ENCODE data around the gene GPR78. TPM values are rescaled to one million over a fixed set of nuclear protein-coding genes. Genes with fewer than 3 reads are reported as not detected.

GPR78 gene
- total and polyA plus RNA-seq, 2 donors (not counting 1 experiment from before 2014, with no cell fraction given) = 0.20 to 0.33 TPM

DNA sequence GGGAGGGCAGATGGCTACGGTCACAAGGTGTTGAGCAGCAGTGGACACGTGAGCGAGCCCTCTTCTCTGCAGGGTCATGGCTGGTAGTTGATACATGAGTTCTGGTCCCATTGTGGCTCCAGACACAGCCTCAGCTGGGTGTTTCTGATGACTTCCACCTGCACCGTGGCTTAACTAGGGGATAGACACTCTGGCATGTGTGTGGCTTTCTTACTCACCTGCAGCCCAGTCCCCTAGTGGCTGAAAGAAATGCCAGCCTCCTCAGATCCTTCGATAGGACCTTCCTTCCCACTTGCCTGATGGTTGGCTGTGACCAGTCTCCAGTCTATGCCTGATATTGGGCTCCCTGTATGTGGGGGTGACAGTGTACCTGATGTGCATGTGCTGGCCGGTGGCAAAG lies 5.0 kb downstream of the GPR78 start:
- H3K4me1 ChIP-seq (ENCODE audit: control insufficient read depth, extremely low read depth, insufficient read depth, low read length) = no peaks in the 10 kb centered on the region
- peaks cover 3% of the 10 kb centered on the region for H3K27me3 ChIP-seq (ENCODE audit: control insufficient read depth, insufficient read depth, low read length)
- no peak overlapping the region for H3K27ac ChIP-seq (ENCODE audit: insufficient read depth, low read length)
- H2AFZ ChIP-seq (ENCODE audit: low read length) = no peak overlapping the region
- H3K4me2 ChIP-seq (ENCODE audit: extremely low read depth, insufficient read depth, low read length) = no peak overlapping the region
- no peaks in the 10 kb centered on the region for H3K9me3 ChIP-seq (ENCODE audit: control insufficient read depth, insufficient read depth, low read depth, low read length)
- H3K79me2 ChIP-seq (ENCODE audit: control insufficient read depth, insufficient read depth, low read length) = no peaks in the 10 kb centered on the region
- H3K4me3 ChIP-seq (replicated peaks in 1 of 4; ENCODE audit: control extremely low read depth in 1 of 4, insufficient read depth in 1 of 4, low read depth in 3 of 4, low read length in 4 of 4) = no peak overlapping the region
- no peaks in the 10 kb centered on the region for H4K20me1 ChIP-seq (ENCODE audit: control insufficient read depth, extremely low read depth, insufficient read depth, low read length)
- TF ChIP-seq, protein P1, sequence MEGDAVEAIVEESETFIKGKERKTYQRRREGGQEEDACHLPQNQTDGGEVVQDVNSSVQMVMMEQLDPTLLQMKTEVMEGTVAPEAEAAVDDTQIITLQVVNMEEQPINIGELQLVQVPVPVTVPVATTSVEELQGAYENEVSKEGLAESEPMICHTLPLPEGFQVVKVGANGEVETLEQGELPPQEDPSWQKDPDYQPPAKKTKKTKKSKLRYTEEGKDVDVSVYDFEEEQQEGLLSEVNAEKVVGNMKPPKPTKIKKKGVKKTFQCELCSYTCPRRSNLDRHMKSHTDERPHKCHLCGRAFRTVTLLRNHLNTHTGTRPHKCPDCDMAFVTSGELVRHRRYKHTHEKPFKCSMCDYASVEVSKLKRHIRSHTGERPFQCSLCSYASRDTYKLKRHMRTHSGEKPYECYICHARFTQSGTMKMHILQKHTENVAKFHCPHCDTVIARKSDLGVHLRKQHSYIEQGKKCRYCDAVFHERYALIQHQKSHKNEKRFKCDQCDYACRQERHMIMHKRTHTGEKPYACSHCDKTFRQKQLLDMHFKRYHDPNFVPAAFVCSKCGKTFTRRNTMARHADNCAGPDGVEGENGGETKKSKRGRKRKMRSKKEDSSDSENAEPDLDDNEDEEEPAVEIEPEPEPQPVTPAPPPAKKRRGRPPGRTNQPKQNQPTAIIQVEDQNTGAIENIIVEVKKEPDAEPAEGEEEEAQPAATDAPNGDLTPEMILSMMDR (conservative IDR thresholded peaks at IDR 0.05 in 1 of 2, IDR thresholded peaks at IDR 0.05 in 1 of 2; ENCODE audit: low read depth in 1 of 2, low read length in 2 of 2) = peak in 1 of 2 donors; percentile 1
- TF ChIP-seq EZH2 (IDR thresholded peaks at IDR 0.05; ENCODE audit: low read length, missing control alignments) = no peak
- H3K9ac ChIP-seq (ENCODE audit: insufficient read depth, low read length) = no peak overlapping the region
- DNase-seq (ENCODE audit: low read depth in 2 of 2) = no peak
- H3K36me3 ChIP-seq (ENCODE audit: control insufficient read depth, insufficient read depth, low read length) = no peaks in the 10 kb centered on the region

DNA sequence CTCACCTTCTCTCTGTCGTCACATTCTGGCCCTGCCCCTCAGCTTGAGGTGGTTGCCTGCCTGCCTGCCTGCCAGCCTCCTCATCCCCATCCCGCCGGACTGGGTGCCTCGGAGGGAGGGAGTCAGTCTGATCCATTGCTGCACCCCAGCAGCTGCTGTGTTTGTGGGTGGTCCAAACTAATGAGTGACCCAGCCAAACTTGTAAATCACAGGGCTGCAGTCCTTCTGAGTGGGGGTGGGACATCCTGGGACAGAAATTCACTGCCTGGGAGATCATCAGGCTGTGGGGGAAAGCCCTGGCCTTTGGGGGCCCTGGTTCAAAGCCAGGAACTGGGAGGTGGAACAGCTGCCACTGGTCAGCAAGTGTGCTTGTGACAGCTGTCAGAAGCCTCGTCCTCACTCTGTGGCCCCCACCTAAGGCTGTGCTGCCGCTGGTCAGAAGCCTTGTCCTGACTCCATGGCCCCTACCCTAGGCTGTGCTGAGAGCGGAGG lies 5.6 kb downstream of the GPR78 start:
- Histone ChIP-seq H3K27ac (ENCODE audit: insufficient read depth, low read length) (no peak overlapping the region), H4K20me1 (ENCODE audit: control insufficient read depth, extremely low read depth, insufficient read depth, low read length) (no peaks in the 10 kb centered on the region), H3K4me3 (replicated peaks in 1 of 4; ENCODE audit: control extremely low read depth in 1 of 4, insufficient read depth in 1 of 4, low read depth in 3 of 4, low read length in 4 of 4) (no peak overlapping the region), H2AFZ (ENCODE audit: low read length) (no peak overlapping the region), H3K9ac (ENCODE audit: insufficient read depth, low read length) (no peak overlapping the region), H3K36me3 (ENCODE audit: control insufficient read depth, insufficient read depth, low read length) (no peaks in the 10 kb centered on the region), H3K4me1 (ENCODE audit: control insufficient read depth, extremely low read depth, insufficient read depth, low read length) (no peaks in the 10 kb centered on the region), H3K79me2 (ENCODE audit: control insufficient read depth, insufficient read depth, low read length) (no peaks in the 10 kb centered on the region), H3K4me2 (ENCODE audit: extremely low read depth, insufficient read depth, low read length) (no peak overlapping the region), H3K9me3 (ENCODE audit: control insufficient read depth, insufficient read depth, low read depth, low read length) (no peaks in the 10 kb centered on the region), H3K27me3 (ENCODE audit: control insufficient read depth, insufficient read depth, low read length) (peaks cover 3% of the 10 kb centered on the region)
- TF ChIP-seq, protein P1 (conservative IDR thresholded peaks at IDR 0.05 in 1 of 2, IDR thresholded peaks at IDR 0.05 in 1 of 2; ENCODE audit: low read depth in 1 of 2, low read length in 2 of 2) = no peak
- TF ChIP-seq EZH2 (IDR thresholded peaks at IDR 0.05; ENCODE audit: low read length, missing control alignments) = no peak
- no peak for DNase-seq (ENCODE audit: low read depth in 2 of 2)

DNA sequence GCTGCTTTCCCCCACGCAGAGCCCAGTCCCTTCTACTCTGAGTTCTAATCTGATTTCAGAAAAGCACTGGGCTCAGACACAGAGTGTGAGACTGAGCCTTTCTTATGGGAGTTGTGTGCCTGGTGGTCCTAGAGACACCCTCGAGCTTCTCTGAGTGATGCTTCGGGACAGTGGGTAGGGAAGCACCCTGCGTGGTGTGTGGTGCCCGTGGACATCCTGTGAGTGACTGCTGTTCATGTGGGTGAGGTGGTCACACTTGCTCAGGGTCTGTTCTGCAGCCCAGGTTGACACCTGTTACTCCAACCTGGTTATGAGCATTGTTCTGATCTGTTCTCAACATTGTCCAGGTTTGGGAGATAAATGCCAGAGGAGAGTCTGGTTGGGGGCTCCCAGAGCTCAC lies 6.1 kb downstream of the GPR78 start:
- no peak for DNase-seq (ENCODE audit: low read depth in 2 of 2)
- H2AFZ ChIP-seq (ENCODE audit: low read length) = no peak overlapping the region
- no peak for TF ChIP-seq EZH2 (IDR thresholded peaks at IDR 0.05; ENCODE audit: low read length, missing control alignments)
- TF ChIP-seq, protein P1 (conservative IDR thresholded peaks at IDR 0.05 in 1 of 2, IDR thresholded peaks at IDR 0.05 in 1 of 2; ENCODE audit: low read depth in 1 of 2, low read length in 2 of 2) = no peak
- no peak overlapping the region for H3K9ac ChIP-seq (ENCODE audit: insufficient read depth, low read length)
- H3K9me3 ChIP-seq (ENCODE audit: control insufficient read depth, insufficient read depth, low read depth, low read length) = no peaks in the 10 kb centered on the region
- H3K4me3 ChIP-seq (replicated peaks in 1 of 4; ENCODE audit: control extremely low read depth in 1 of 4, insufficient read depth in 1 of 4, low read depth in 3 of 4, low read length in 4 of 4) = no peak overlapping the region
- H3K27ac ChIP-seq (ENCODE audit: insufficient read depth, low read length) = no peak overlapping the region
- H3K79me2 ChIP-seq (ENCODE audit: control insufficient read depth, insufficient read depth, low read length) = no peaks in the 10 kb centered on the region
- H3K27me3 ChIP-seq (ENCODE audit: control insufficient read depth, insufficient read depth, low read length) = peaks cover 3% of the 10 kb centered on the region
- H3K36me3 ChIP-seq (ENCODE audit: control insufficient read depth, insufficient read depth, low read length) = no peaks in the 10 kb centered on the region
- H3K4me1 ChIP-seq (ENCODE audit: control insufficient read depth, extremely low read depth, insufficient read depth, low read length) = no peaks in the 10 kb centered on the region
- no peaks in the 10 kb centered on the region for H4K20me1 ChIP-seq (ENCODE audit: control insufficient read depth, extremely low read depth, insufficient read depth, low read length)
- H3K4me2 ChIP-seq (ENCODE audit: extremely low read depth, insufficient read depth, low read length) = no peak overlapping the region

All from fibroblast of lung (primary cell).